IMR-90 (cell line): Measurements from ENCODE around the gene PPP1R12B. TPM values are rescaled to one million over a fixed set of nuclear protein-coding genes. Genes with fewer than 3 reads are reported as not detected.

Experiments
- ATAC-seq: fragments of 200-7000 bp; cut with Tn5 transposase; 2 replicates; pipeline ENCODE4 v1.9.1; 2020; ENCODE audit warnings: low read depth, mild to moderate bottlenecking, moderate library complexity
- BruUV-seq: library from RNA; stranded (reverse); fragments of 400-500 nt; replicated peaks from 2 replicates; lab custom pipeline; 2021; lab: Mats Ljungman, UMichigan
- CTCF ChIA-PET: fragments of 300-600 bp; formaldehyde crosslinking; extraction: SDS; loops from one replicate; lab custom pipeline; 2021; ENCODE audit warnings: antibody characterized with exemption; lab: Yijun Ruan, JAX
- POLR2A ChIA-PET: fragments of 300-600 bp; sonication (Branson Sonifier 250); formaldehyde crosslinking; loops from one replicate; lab custom pipeline; 2022; ENCODE audit warnings: antibody characterized with exemption; ENCODE audit not compliant: unreplicated experiment; lab: Charles Lee
- DNase-seq: peaks from one replicate; pipeline ENCODE4 v3.0.0; 2013
- H2AFZ ChIP-seq: replicated peaks from 2 replicates; pipeline ENCODE3; 2013; ENCODE audit warnings: low read length, mild to moderate bottlenecking; ENCODE audit not compliant: poor library complexity
- H2AK5ac ChIP-seq: 2 replicates; pipeline ENCODE4 v1.6.1; 2013; ENCODE audit warnings: low read depth, low read length, inconsistent platforms
- H2AK9ac ChIP-seq: replicated peaks from 2 replicates; pipeline ENCODE3; 2013; ENCODE audit warnings: mild to moderate bottlenecking, low read depth, low read length, moderate library complexity; ENCODE audit not compliant: poor library complexity
- H2BK120ac ChIP-seq: 2 replicates; pipeline ENCODE4 v1.6.1; 2013; ENCODE audit warnings: low read depth, low read length, inconsistent platforms
- H2BK15ac ChIP-seq: 3 replicates; pipeline ENCODE4 v1.6.1; 2013; ENCODE audit warnings: low read depth, low read length, inconsistent platforms
- H2BK20ac ChIP-seq: 2 replicates; pipeline ENCODE4 v1.6.1; 2013; ENCODE audit warnings: low read depth, mild to moderate bottlenecking, inconsistent platforms, low read length, moderate library complexity
- H2BK5ac ChIP-seq: 2 replicates; pipeline ENCODE4 v1.6.1; 2013; ENCODE audit warnings: mild to moderate bottlenecking, low read depth, low read length, inconsistent platforms; ENCODE audit not compliant: poor library complexity, severe bottlenecking
- H3K14ac ChIP-seq: replicated peaks from 2 replicates; pipeline ENCODE4 v1.6.1; 2013; ENCODE audit warnings: low read depth, low read length, inconsistent platforms
- H3K18ac ChIP-seq: 2 replicates; pipeline ENCODE4 v1.6.1; 2013; ENCODE audit warnings: low read depth, low read length, control low read depth
- H3K23ac ChIP-seq: 2 replicates; pipeline ENCODE4 v1.6.1; 2013; ENCODE audit warnings: low read depth, low read length, inconsistent platforms
- H3K27ac ChIP-seq: 2 replicates; pipeline ENCODE4 v1.5.1; 2013; ENCODE audit warnings: mild to moderate bottlenecking, control low read depth, low read length; ENCODE audit not compliant: insufficient read depth
- H3K27me3 ChIP-seq: 2 replicates; pipeline ENCODE4 v1.6.1; 2013; ENCODE audit warnings: low read length; ENCODE audit not compliant: control insufficient read depth, insufficient read depth
- H3K36me3 ChIP-seq: 2 replicates; pipeline ENCODE4 v1.6.1; 2013; ENCODE audit warnings: low read length, mixed read lengths; ENCODE audit not compliant: control insufficient read depth, insufficient read depth
- H3K4ac ChIP-seq: 2 replicates; pipeline ENCODE4 v1.6.1; 2013; ENCODE audit warnings: low read depth, low read length, inconsistent platforms
- H3K4me1 ChIP-seq: 2 replicates; pipeline ENCODE4 v1.6.1; 2013; ENCODE audit warnings: low read length, mixed read lengths; ENCODE audit not compliant: control insufficient read depth, insufficient read depth
- H3K4me2 ChIP-seq: 2 replicates; pipeline ENCODE4 v1.6.1; 2013; ENCODE audit warnings: low read depth, mild to moderate bottlenecking, control low read depth, low read length, moderate library complexity
- H3K4me3 ChIP-seq: 2 replicates; pipeline ENCODE4 v1.5.1; 2013; ENCODE audit warnings: low read depth, mild to moderate bottlenecking, control low read depth, low read length, moderate library complexity; ENCODE audit not compliant: insufficient read depth
- H3K56ac ChIP-seq: 2 replicates; pipeline ENCODE4 v1.6.1; 2013; ENCODE audit warnings: low read length, inconsistent platforms; ENCODE audit not compliant: insufficient read depth; ENCODE audit errors: extremely low read depth
- H3K79me1 ChIP-seq, 2 experiments: 2 replicates each; pipeline ENCODE4 v1.6.1; 2013; ENCODE audit warnings: low read length in 2 of 2, inconsistent platforms in 1 of 2, low read depth in 1 of 2
- H3K9ac ChIP-seq: 2 replicates; pipeline ENCODE4 v1.6.1; 2013; ENCODE audit warnings: low read depth, low read length, control low read depth
- H3K9me1 ChIP-seq: 2 replicates; pipeline ENCODE4 v1.6.1; 2013; ENCODE audit warnings: low read length, inconsistent platforms; ENCODE audit not compliant: insufficient read depth
- H3K9me3 ChIP-seq: 2 replicates; pipeline ENCODE4 v1.6.1; 2013; ENCODE audit warnings: low read length; ENCODE audit not compliant: control insufficient read depth, insufficient read depth
- H4K20me1 ChIP-seq: 2 replicates; pipeline ENCODE4 v1.6.1; 2013; ENCODE audit warnings: low read length, inconsistent platforms; ENCODE audit not compliant: insufficient read depth
- H4K5ac ChIP-seq: 2 replicates; pipeline ENCODE4 v1.6.1; 2013; ENCODE audit warnings: mild to moderate bottlenecking, low read depth, low read length, control low read depth
- H4K8ac ChIP-seq, 2 experiments: 2 replicates each; pipeline ENCODE4 v1.6.1; 2013; ENCODE audit warnings: low read depth in 2 of 2, low read length in 2 of 2, control low read depth in 1 of 2, inconsistent platforms in 1 of 2
- H4K91ac ChIP-seq: 2 replicates; pipeline ENCODE4 v1.6.1; 2013; ENCODE audit warnings: low read depth, low read length, inconsistent platforms; ENCODE audit not compliant: insufficient read depth
- BHLHE40 ChIP-seq: fragments of 150-350 bp; IDR thresholded peaks from 2 replicates; pipeline ENCODE4 v1.6.1; 2016; ENCODE audit warnings: mild to moderate bottlenecking, low read depth, low read length
- CEBPB ChIP-seq: IDR thresholded peaks from 2 replicates; pipeline ENCODE4 v1.6.1; 2012; ENCODE audit warnings: low read depth, low read length, improper control_type of control experiment
- CHD1 ChIP-seq: IDR thresholded peaks from 2 replicates; pipeline ENCODE4 v1.6.1; 2012; ENCODE audit warnings: low read depth, low read length, improper control_type of control experiment
- FOS ChIP-seq: fragments of 150-350 bp; IDR thresholded peaks from 2 replicates; pipeline ENCODE4 v1.6.1; 2016; ENCODE audit warnings: low read depth, low read length
- MAZ ChIP-seq: IDR thresholded peaks from 2 replicates; pipeline ENCODE4 v1.6.1; 2012; ENCODE audit warnings: low read depth, mild to moderate bottlenecking, low read length, improper control_type of control experiment, moderate library complexity, borderline replicate concordance
- MXI1 ChIP-seq: IDR thresholded peaks from 2 replicates; pipeline ENCODE4 v1.6.1; 2012; ENCODE audit warnings: low read depth, mild to moderate bottlenecking, low read length, moderate library complexity, borderline replicate concordance
- NFE2L2 ChIP-seq: fragments of 150-350 bp; IDR thresholded peaks from 2 replicates; pipeline ENCODE4 v1.6.1; 2016; ENCODE audit warnings: low read depth, mild to moderate bottlenecking, low read length
- POLR2A ChIP-seq: IDR thresholded peaks from 2 replicates; pipeline ENCODE4 v1.6.1; 2012; ENCODE audit warnings: mild to moderate bottlenecking, low read depth, low read length
- RAD21 ChIP-seq: IDR thresholded peaks from 2 replicates; pipeline ENCODE4 v1.6.1; 2012; ENCODE audit warnings: low read length, improper control_type of control experiment
- RFX5 ChIP-seq: IDR thresholded peaks from 2 replicates; pipeline ENCODE4 v1.8.0; 2012; ENCODE audit warnings: low read depth, mild to moderate bottlenecking, low read length, moderate library complexity
- SMC3 ChIP-seq: fragments of 150-350 bp; IDR thresholded peaks from 2 replicates; pipeline ENCODE4 v1.6.1; 2016; ENCODE audit warnings: low read depth, mild to moderate bottlenecking, antibody characterized with exemption, low read length, moderate library complexity
- WGBS, 2 experiments: methylation state at CpG; one replicate each; pipeline versions ENCODE4 v1.1.5 to v1.1.7; 2013; ENCODE audit warnings: missing lambda C conversion rate in 2 of 2; ENCODE audit not compliant: insufficient read length in 1 of 2; ENCODE audit errors: extremely low coverage in 2 of 2; 5-methylcytosine and 5-hydroxymethylcytosine counted together
- dilution Hi-C: fragments of 300-500 bp; cut with HindIII; formaldehyde crosslinking; loops from one replicate; pipeline ENCODE4 v1.14.3; 2018; ENCODE audit warnings: low sequenced_read_pairs; ENCODE audit not compliant: unreplicated experiment
- in situ Hi-C: fragments of 300-500 bp; cut with MboI; formaldehyde crosslinking; loops from 3 replicates; pipeline ENCODE4 v1.14.3; 2019; ENCODE audit warnings: low sequenced_read_pairs, inconsistent platforms, mixed read lengths
- intact Hi-C: fragments of 100-400 bp; cut with micrococcal nuclease; formaldehyde crosslinking; loops from 2 replicates; pipeline ENCODE4 v1.10.0; 2022
- polyA plus RNA-seq, 3 experiments: library from polyadenylated mRNA; depleted of rRNA; stranded (reverse); fragments of >200 nt; gene quantifications; 2 replicates each; pipeline ENCODE4 v1.2.3, GENCODE V29; 2012; ENCODE audit warnings: low replicate concordance in 1 of 3
- total RNA-seq: library from RNA; depleted of rRNA; stranded (reverse); fragments of >200 nt; gene quantifications from 2 replicates; pipeline ENCODE4 v1.2.3, GENCODE V29; 2012
- TF ChIP-seq, protein P1 (sequence below): fragments of 150-350 bp; IDR thresholded peaks from 2 replicates; pipeline ENCODE4 v1.6.1; 2017; ENCODE audit warnings: mild to moderate bottlenecking, antibody characterized with exemption, low read length, low read depth
- TF ChIP-seq, protein P2 (sequence below): conservative IDR thresholded peaks from 2 replicates; pipeline ENCODE4 v1.5.1; 2012; ENCODE audit warnings: mild to moderate bottlenecking, low read depth, low read length, improper control_type of control experiment

The PPP1R12B gene
- total and polyA plus RNA-seq, 2 of the 4 experiments (the other 2 are of a cell fraction), result 8.5 to 12.0 TPM

DNA sequence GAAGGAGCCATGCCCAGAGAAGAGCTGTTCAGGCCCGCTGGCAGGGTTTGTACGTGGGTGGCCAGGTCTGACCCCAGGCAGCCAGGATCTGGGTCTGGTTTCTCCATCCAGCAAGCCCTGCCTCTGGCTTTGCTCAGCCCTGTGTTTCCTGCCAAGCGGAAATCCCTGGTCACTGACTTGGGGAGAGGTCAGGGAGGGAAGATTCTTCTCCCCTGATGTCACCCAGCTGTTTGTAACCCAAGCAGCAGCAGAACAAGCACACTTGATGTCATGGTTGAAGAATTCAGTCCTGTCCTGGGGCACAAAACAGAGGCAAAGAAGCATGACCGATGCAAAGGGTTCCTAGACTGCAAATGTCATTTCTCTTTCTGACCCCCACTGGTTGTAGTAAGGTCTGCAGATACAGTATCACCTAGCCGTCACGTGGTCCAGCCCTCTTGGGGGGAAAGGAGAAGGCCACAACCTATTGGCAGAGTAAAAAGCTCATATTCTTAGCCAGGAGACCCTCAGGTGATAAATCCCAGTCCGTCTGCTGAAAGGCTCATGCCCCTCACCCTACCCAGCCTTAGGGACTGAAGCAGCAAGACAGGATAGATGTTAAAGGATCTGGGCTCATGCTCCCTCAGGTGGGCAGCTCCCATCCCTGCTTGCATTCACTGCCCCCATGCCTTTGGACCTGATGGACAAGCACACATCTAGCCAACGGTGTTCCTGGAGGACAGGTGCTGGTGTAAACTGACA lies 240.9 kb downstream of the PPP1R12B start:
- Histone ChIP-seq H3K9me3 (no peaks in the 10 kb centered on the region), H3K4me2 (peak overlapping the region; percentile 23), H3K4me3 (no peak overlapping the region), H3K56ac (peak overlapping the region; percentile 79), H2BK5ac (peak overlapping the region; percentile 94), H4K91ac (peak overlapping the region; percentile 99), H3K27ac (peak overlapping the region; percentile 79), H3K79me1 (peaks cover 0 to 24% of the 10 kb centered on the region in 2 experiments; a peak in 1 of 4 replicates), H2BK20ac (peak overlapping the region; percentile 99), H3K36me3 (no peaks in the 10 kb centered on the region), H4K20me1 (no peaks in the 10 kb centered on the region), H2AFZ (peak overlapping the region; percentile 76), H2BK120ac (peak overlapping the region; percentile 99), H3K23ac (peak overlapping the region; percentile 96), H3K9ac (peak overlapping the region; percentile 14), H3K18ac (peak overlapping the region; percentile 87), H4K8ac (peak overlapping the region; percentile 80 to 98), H3K27me3 (no peaks in the 10 kb centered on the region), H3K14ac (peak overlapping the region; percentile 96), H2AK9ac (peak overlapping the region; percentile 79), H2BK15ac (peak overlapping the region; percentile 97), H3K4ac (peak overlapping the region; percentile 99), H3K9me1 (peaks cover 47% of the 10 kb centered on the region), H4K5ac (peak overlapping the region; percentile 78), H3K4me1 (peaks cover 48% of the 10 kb centered on the region), H2AK5ac (peak overlapping the region; percentile 100)
- ChIA-PET CTCF (interaction anchor here (1.3 to 1.7 kb wide), 2 partner anchors 12 to 14 kb away, joined by 3 to 4 read pairs; no protein-coding TSS in a partner anchor), POLR2A (interaction anchor here (1.1 to 1.4 kb wide), 2 partner anchors 11 to 84 kb away, joined by 4 to 5 read pairs; no protein-coding TSS in a partner anchor)
- dilution Hi-C loops, result no loop called here
- peak; percentile 100 for DNase-seq
- in situ Hi-C loops, result no loop called here
- intact Hi-C loops, result loop anchor here (1.0 to 5.0 kb wide), 2 partner anchors 9 to 82 kb away; no protein-coding TSS in a partner anchor
- ATAC-seq, result peak; percentile 87
- BruUV-seq, result no TSS peak
- WGBS, 2 experiments, result 0% methylated on average over 1 of the region's 8 CpGs; no CpG with 5 or more reads in 1 of the 2 experiments
- no peak for TF ChIP-seq MXI1
- no peak for TF ChIP-seq POLR2A
- TF ChIP-seq BHLHE40, result 0 out of 2 replicates have a peak, but pooled peaks have one; percentile 34
- TF ChIP-seq, protein P1, sequence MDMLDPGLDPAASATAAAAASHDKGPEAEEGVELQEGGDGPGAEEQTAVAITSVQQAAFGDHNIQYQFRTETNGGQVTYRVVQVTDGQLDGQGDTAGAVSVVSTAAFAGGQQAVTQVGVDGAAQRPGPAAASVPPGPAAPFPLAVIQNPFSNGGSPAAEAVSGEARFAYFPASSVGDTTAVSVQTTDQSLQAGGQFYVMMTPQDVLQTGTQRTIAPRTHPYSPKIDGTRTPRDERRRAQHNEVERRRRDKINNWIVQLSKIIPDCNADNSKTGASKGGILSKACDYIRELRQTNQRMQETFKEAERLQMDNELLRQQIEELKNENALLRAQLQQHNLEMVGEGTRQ, result peak; percentile 78
- TF ChIP-seq, protein P2, sequence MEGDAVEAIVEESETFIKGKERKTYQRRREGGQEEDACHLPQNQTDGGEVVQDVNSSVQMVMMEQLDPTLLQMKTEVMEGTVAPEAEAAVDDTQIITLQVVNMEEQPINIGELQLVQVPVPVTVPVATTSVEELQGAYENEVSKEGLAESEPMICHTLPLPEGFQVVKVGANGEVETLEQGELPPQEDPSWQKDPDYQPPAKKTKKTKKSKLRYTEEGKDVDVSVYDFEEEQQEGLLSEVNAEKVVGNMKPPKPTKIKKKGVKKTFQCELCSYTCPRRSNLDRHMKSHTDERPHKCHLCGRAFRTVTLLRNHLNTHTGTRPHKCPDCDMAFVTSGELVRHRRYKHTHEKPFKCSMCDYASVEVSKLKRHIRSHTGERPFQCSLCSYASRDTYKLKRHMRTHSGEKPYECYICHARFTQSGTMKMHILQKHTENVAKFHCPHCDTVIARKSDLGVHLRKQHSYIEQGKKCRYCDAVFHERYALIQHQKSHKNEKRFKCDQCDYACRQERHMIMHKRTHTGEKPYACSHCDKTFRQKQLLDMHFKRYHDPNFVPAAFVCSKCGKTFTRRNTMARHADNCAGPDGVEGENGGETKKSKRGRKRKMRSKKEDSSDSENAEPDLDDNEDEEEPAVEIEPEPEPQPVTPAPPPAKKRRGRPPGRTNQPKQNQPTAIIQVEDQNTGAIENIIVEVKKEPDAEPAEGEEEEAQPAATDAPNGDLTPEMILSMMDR, result peak; percentile 21; the same call in 1 of the 2 replicates
- TF ChIP-seq NFE2L2, result peak; percentile 26; the same call in 1 of the 2 replicates
- TF ChIP-seq CHD1, result 0 out of 2 replicates have a peak, but pooled peaks have one; percentile 51
- peak; percentile 77 for TF ChIP-seq CEBPB
- TF ChIP-seq MAZ, result peak; percentile 79; the same call in 1 of the 2 replicates
- no peak for TF ChIP-seq SMC3
- peak; percentile 1; the same call in 1 of the 2 replicates for TF ChIP-seq RAD21
- no peak for TF ChIP-seq RFX5
- TF ChIP-seq FOS, result peak; percentile 39
